Esophagus muscularis mucosa (tissue), 4 donors: Measurements from ENCODE around the gene SMARCA5. TPM values are rescaled to one million over a fixed set of nuclear protein-coding genes. Genes with fewer than 3 reads are reported as not detected.

ENCODE experiments used
- DNase-seq: peaks from one replicate; pipeline ENCODE4 v3.0.0-alpha.2; 2017; ENCODE audit errors: extremely low spot score
- H3K27ac ChIP-seq, 4 donors: fragments of 200-600 bp; sonication (generic); replicated peaks in 1 of 4; 1 replicate in 3 of 4; 2 replicates in 1 of 4; pipeline ENCODE4 v1.5.1; 2016 to 2019; ENCODE audit warnings: mild to moderate bottlenecking in 1 of 4
- H3K27me3 ChIP-seq, 4 donors: fragments of 200-600 bp; sonication (generic); one replicate each; pipeline versions ENCODE4 v1.5.1 to v1.6.0; 2016 to 2019
- H3K36me3 ChIP-seq, 4 donors: fragments of 200-600 bp; sonication (generic); one replicate each; pipeline ENCODE4 v1.5.1; 2016 to 2019
- H3K4me1 ChIP-seq, 4 donors: fragments of 200-600 bp; sonication (generic); one replicate each; pipeline ENCODE4 v1.5.1; 2016 to 2019
- H3K4me3 ChIP-seq, 4 donors: fragments of 200-600 bp; sonication (generic); 1 replicate in 2 of 4; 2 replicates in 2 of 4; pipeline ENCODE4 v1.5.1; 2016 to 2019; ENCODE audit warnings: mild to moderate bottlenecking in 4 of 4, moderate library complexity in 1 of 4
- H3K9me3 ChIP-seq, 4 donors: fragments of 200-600 bp; sonication (generic); 1 replicate in 3 of 4; 2 replicates in 1 of 4; pipeline ENCODE4 v1.5.1; 2016 to 2019
- EP300 ChIP-seq: sonication (generic); formaldehyde crosslinking; IDR thresholded peaks from one replicate; pipeline ENCODE4 v1.6.1; 2017; ENCODE audit warnings: antibody characterized with exemption
- POLR2A ChIP-seq: fragments of 450-650 bp; IDR thresholded peaks from one replicate; pipeline ENCODE4 v1.6.1; 2017; ENCODE audit warnings: antibody characterized with exemption, moderate library complexity, mild to moderate bottlenecking, low read depth
- POLR2AphosphoS5 ChIP-seq, 2 donors: sonication (generic); formaldehyde crosslinking; IDR thresholded peaks; one replicate each; pipeline ENCODE4 v1.6.1; 2017; ENCODE audit warnings: antibody characterized with exemption in 2 of 2
- WGBS: methylation state at CpG from one replicate; pipeline ENCODE4 v1.1.5; 2018; 5-methylcytosine and 5-hydroxymethylcytosine counted together
- intact Hi-C: fragments of 100-400 bp; cut with DNase I; formaldehyde crosslinking; loops from one replicate; pipeline ENCODE4 v1.15.1; 2023
- total RNA-seq, 4 donors: library from RNA; depleted of rRNA; stranded (reverse); fragments of >200 nt; gene quantifications; one replicate each; pipeline versions ENCODE4 v1.1.0 to v1.2.1, GENCODE V29; 2016
- TF ChIP-seq, protein P1 (sequence below), 3 experiments: fragments of 200-600 bp in 2 of 3; fragments of 450-650 bp in 1 of 3; sonication (generic) in 2 of 3; IDR thresholded peaks; one replicate each; pipeline ENCODE4 v1.5.1; 2017 to 2019; ENCODE audit warnings: antibody characterized with exemption in 3 of 3, mild to moderate bottlenecking in 2 of 3, moderate library complexity in 1 of 3

Gene SMARCA5
- total RNA-seq, 4 donors from 2014 or later, result 38.0 to 59.8 (median 46.3) TPM

DNA sequence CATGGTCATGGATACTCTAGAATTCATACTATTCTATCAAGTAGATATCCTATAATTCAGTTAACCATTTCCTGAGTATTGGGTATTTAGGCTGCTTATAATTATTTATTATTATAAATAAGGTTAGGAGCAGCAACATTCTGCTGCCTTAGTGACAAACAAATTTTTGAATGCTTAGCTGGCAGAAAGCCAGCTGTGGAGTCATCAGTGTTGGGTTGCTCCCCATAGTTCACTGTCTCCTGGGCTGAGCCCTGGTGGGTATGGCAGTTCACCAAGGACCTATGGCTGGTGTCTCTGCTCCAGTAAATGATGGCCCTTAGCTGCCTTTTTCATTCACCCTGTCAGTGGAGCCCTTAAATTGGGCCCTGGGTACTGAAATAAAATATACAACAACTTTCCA lies 61.8 kb downstream of the SMARCA5 start:
- TF ChIP-seq EP300 (no peak), POLR2A (no peak), POLR2AphosphoS5 (IDR thresholded peaks at IDR 0.05) (no peak)
- TF ChIP-seq, protein P1, sequence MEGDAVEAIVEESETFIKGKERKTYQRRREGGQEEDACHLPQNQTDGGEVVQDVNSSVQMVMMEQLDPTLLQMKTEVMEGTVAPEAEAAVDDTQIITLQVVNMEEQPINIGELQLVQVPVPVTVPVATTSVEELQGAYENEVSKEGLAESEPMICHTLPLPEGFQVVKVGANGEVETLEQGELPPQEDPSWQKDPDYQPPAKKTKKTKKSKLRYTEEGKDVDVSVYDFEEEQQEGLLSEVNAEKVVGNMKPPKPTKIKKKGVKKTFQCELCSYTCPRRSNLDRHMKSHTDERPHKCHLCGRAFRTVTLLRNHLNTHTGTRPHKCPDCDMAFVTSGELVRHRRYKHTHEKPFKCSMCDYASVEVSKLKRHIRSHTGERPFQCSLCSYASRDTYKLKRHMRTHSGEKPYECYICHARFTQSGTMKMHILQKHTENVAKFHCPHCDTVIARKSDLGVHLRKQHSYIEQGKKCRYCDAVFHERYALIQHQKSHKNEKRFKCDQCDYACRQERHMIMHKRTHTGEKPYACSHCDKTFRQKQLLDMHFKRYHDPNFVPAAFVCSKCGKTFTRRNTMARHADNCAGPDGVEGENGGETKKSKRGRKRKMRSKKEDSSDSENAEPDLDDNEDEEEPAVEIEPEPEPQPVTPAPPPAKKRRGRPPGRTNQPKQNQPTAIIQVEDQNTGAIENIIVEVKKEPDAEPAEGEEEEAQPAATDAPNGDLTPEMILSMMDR (IDR thresholded peaks at IDR 0.05), result no peak
- no peaks in the 10 kb centered on the region for H3K4me1 ChIP-seq
- peaks cover 0 to 15% (median 0%) of the 10 kb centered on the region in 4 donors for H3K36me3 ChIP-seq
- no peak overlapping the region for H3K27ac ChIP-seq
- no peak for DNase-seq
- H3K4me3 ChIP-seq, result no peak overlapping the region
- no peaks in the 10 kb centered on the region for H3K9me3 ChIP-seq
- no peaks in the 10 kb centered on the region for H3K27me3 ChIP-seq
- intact Hi-C loops, result no loop called here

DNA sequence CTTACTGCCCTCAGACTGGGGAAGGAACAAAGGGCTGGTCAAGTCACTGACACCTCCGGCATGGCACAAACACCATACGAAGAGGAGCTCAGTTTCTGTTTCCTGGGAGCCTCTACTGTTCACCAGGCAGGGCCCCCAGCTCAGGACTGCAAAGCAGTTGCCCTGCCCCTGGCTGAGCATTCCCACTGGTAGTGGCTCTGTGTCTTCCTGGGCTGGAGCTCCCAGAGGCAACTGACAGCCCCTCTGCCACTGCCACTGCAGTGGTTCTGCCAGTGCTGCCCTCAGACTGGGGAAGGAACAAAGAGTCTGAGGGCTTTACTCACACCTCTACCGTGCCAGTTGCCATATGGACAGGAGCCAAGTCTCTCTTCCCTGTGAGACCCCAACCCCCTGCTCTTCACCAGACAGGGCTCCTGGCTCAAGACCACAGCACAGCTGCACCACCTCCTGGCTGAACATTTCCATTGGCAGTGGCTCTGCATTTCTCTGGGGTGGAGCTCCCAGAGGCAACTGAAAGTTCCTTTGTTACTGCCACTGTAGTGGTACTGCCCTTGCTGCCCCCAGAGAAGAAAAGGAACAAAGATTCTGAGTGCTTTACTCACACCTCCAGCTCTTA lies 67.9 kb downstream of the SMARCA5 start:
- Histone ChIP-seq H3K4me1 (no peaks in the 10 kb centered on the region), H3K27me3 (no peaks in the 10 kb centered on the region), H3K36me3 (peaks cover 0 to 11% (median 0%) of the 10 kb centered on the region in 4 donors), H3K9me3 (peaks cover 0 to 9% (median 8%) of the 10 kb centered on the region in 4 donors), H3K27ac (no peak overlapping the region), H3K4me3 (no peak overlapping the region)
- 91% methylated on average over 1 of the region's 3 CpGs for WGBS
- no peak for DNase-seq
- TF ChIP-seq POLR2A, result no peak
- TF ChIP-seq, protein P1 (IDR thresholded peaks at IDR 0.05), result no peak
- no peak for TF ChIP-seq EP300
- no peak for TF ChIP-seq POLR2AphosphoS5 (IDR thresholded peaks at IDR 0.05)
- intact Hi-C loops, result no loop called here

DNA sequence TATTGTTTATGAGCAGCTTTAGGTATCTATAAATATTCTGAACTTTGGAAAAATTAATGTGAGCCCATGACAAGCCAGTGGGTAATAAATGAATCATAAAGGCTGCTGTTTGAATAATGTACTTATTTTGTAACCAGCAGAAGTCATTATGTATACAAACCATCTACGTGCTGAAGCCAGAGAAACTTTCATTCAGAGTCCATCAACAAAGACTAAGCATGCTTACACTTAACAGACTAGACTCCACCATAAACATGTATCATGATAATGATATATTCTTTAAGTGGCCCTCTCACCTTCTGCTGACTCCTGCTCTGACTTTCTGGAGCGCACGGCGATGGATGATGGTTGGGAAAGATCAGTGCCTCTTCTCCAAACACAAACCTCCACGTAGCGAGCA lies 72.0 kb downstream of the SMARCA5 start:
- 74% methylated on average over 6 of the region's 6 CpGs for WGBS
- H3K9me3 ChIP-seq, result peaks cover 0 to 9% (median 8%) of the 10 kb centered on the region in 4 donors
- H3K36me3 ChIP-seq, result peaks cover 0 to 1% (median 0%) of the 10 kb centered on the region in 4 donors
- no peaks in the 10 kb centered on the region for H3K4me1 ChIP-seq
- no peak overlapping the region for H3K27ac ChIP-seq
- DNase-seq, result no peak
- intact Hi-C loops, result no loop called here
- TF ChIP-seq, protein P1 (IDR thresholded peaks at IDR 0.05), result no peak
- TF ChIP-seq POLR2A (no peak), POLR2AphosphoS5 (IDR thresholded peaks at IDR 0.05) (no peak), EP300 (no peak)
- H3K27me3 ChIP-seq, result no peaks in the 10 kb centered on the region
- no peak overlapping the region for H3K4me3 ChIP-seq

DNA sequence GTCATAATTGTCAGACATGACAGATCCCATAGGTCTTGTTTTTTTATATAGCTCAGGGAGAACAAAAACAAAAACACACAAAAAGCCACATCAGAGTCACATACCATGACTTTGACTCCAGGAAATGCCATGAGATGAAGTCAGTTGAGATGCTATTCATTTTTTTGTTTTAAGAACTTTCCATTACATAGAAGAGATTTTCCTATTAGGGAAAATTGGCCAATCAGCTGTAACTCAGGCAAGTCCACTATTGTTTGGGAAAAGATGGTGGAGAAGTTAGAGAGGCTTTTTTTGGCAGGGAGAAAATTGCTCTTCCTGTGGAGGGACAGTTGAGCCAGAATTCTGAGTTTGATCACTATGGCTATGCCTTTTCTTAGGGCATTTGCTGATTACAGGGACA lies 72.6 kb downstream of the SMARCA5 start:
- H3K27me3 ChIP-seq, result no peaks in the 10 kb centered on the region
- H3K4me3 ChIP-seq, result no peak overlapping the region
- peaks cover 0 to 9% (median 8%) of the 10 kb centered on the region in 4 donors for H3K9me3 ChIP-seq
- no peak for DNase-seq
- intact Hi-C loops, result no loop called here
- H3K36me3 ChIP-seq, result no peaks in the 10 kb centered on the region
- H3K4me1 ChIP-seq, result no peaks in the 10 kb centered on the region
- no peak for TF ChIP-seq EP300
- no peak for TF ChIP-seq POLR2AphosphoS5 (IDR thresholded peaks at IDR 0.05)
- TF ChIP-seq POLR2A, result no peak
- TF ChIP-seq, protein P1 (IDR thresholded peaks at IDR 0.05), result no peak
- H3K27ac ChIP-seq, result no peak overlapping the region

DNA sequence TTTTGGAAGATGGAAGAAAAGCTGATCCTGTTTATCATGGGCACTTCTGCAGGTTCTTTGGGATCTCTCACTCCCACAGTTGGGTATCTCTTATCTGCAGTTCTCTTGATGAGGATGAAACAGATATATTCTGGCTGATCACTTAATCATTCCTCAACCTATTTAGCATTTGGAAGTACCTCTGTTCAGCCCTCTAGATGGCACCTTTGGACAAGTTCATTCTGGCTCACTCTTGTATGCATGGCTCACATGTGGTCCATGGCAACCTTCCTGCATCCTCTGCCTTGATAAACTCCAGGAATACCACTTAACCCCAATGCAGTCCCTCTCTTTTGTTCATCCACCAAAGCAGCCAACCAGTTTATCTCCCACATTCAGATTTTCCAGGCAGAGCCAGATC lies 74.2 kb downstream of the SMARCA5 start:
- intact Hi-C loops, result no loop called here
- H3K36me3 ChIP-seq, result no peaks in the 10 kb centered on the region
- H3K4me1 ChIP-seq, result no peaks in the 10 kb centered on the region
- H3K9me3 ChIP-seq, result peaks cover 0 to 9% (median 8%) of the 10 kb centered on the region in 4 donors
- TF ChIP-seq, protein P1 (IDR thresholded peaks at IDR 0.05), result peak in 1 of 3 experiments; percentile 28
- no peak for TF ChIP-seq EP300
- no peak overlapping the region for H3K27ac ChIP-seq
- H3K4me3 ChIP-seq, result no peak overlapping the region
- no peaks in the 10 kb centered on the region for H3K27me3 ChIP-seq
- DNase-seq, result no peak
